ENCODE measurements around the gene PIP5KL1. TPM values are rescaled to one million over a fixed set of nuclear protein-coding genes. Genes with fewer than 3 reads are reported as not detected.
A peak's percentile ranks its signal among the peaks of the same experiment; 100 is the strongest.

The PIP5KL1 gene
- total RNA-seq, 1 experiment from 2014 or later = 16.8 TPM

DNA sequence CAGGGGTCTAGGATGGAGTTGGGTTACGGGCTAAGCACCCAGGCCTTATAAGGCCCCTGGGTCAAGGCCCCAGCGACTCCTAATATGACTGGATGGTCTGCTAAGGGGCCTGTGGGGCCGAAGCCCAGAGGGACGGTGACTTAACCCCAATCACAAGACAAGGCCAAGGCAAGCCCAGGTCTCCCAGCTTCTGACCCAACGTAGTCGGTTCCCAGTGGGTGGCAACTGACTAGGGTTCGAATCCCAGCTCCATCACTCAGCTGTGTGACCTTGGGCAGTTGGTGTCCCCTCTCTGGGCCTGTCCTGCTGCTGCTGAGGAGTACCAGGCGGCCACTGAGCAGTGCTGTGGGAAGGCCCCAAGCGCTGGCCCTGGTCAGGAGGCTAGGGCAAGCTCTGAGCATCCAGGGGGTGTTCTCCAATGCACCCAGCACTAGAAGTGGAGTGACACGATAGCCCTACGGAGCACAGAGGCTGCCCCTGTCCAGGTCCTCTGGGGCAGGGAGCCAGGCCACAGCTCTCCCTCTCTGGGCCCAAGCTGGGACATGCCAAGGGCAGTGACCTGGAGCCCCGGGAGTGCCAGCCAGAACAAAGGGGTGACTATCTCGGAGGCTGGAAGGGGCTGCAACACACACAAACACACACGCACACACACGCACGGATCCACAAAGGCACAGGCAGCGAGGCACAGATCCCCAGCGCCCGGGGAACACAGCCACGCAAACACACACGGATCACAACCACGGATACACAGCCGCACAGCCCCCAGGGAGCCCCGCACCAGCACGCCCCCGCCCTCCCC is 53.6 kb downstream of the PIP5KL1 start:
- POLR2A ChIA-PET = no interaction called here
- CTCF ChIA-PET = interaction anchor here (0.7 to 3.0 kb wide), 5 partner anchors 8 to 142 kb away, joined by 3 to 17 read pairs (median 11); partner anchors contain the start of genes ENG and TOR2A
- H3K4me3 Mint-ChIP-seq = peak overlapping the region; percentile 74
- H3K36me3 Mint-ChIP-seq = no peaks in the 10 kb centered on the region
- ATAC-seq (peak; percentile 17), DNase-seq (ENCODE audit: low spot score) (no peak)
- H3K27me3 Mint-ChIP-seq (ENCODE audit: low read depth) = no peaks in the 10 kb centered on the region
- H3K27ac Mint-ChIP-seq = no peak overlapping the region
- H3K9me3 Mint-ChIP-seq = no peaks in the 10 kb centered on the region
- H3K4me1 Mint-ChIP-seq = peaks cover 8% of the 10 kb centered on the region
- TF ChIP-seq ZNF317 (CRISPR knock-in tag; IDR thresholded peaks at IDR 0.05; ENCODE audit: borderline replicate concordance, low read depth) (no peak), SOX15 (CRISPR knock-in tag; IDR thresholded peaks at IDR 0.05) (no peak), ZNF416 (CRISPR knock-in tag; IDR thresholded peaks at IDR 0.05) (no peak), ATF1 (CRISPR knock-in tag; IDR thresholded peaks at IDR 0.05) (no peak), NR1H2 (CRISPR knock-in tag; IDR thresholded peaks at IDR 0.05) (no peak), FOXP1 (CRISPR knock-in tag; IDR thresholded peaks at IDR 0.05; ENCODE audit: borderline replicate concordance) (no peak), TCF7 (CRISPR knock-in tag; IDR thresholded peaks at IDR 0.05; ENCODE audit: low read depth) (no peak)
- TF ChIP-seq, protein P1, sequence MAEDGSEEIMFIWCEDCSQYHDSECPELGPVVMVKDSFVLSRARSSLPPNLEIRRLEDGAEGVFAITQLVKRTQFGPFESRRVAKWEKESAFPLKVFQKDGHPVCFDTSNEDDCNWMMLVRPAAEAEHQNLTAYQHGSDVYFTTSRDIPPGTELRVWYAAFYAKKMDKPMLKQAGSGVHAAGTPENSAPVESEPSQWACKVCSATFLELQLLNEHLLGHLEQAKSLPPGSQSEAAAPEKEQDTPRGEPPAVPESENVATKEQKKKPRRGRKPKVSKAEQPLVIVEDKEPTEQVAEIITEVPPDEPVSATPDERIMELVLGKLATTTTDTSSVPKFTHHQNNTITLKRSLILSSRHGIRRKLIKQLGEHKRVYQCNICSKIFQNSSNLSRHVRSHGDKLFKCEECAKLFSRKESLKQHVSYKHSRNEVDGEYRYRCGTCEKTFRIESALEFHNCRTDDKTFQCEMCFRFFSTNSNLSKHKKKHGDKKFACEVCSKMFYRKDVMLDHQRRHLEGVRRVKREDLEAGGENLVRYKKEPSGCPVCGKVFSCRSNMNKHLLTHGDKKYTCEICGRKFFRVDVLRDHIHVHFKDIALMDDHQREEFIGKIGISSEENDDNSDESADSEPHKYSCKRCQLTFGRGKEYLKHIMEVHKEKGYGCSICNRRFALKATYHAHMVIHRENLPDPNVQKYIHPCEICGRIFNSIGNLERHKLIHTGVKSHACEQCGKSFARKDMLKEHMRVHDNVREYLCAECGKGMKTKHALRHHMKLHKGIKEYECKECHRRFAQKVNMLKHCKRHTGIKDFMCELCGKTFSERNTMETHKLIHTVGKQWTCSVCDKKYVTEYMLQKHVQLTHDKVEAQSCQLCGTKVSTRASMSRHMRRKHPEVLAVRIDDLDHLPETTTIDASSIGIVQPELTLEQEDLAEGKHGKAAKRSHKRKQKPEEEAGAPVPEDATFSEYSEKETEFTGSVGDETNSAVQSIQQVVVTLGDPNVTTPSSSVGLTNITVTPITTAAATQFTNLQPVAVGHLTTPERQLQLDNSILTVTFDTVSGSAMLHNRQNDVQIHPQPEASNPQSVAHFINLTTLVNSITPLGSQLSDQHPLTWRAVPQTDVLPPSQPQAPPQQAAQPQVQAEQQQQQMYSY (CRISPR knock-in tag; IDR thresholded peaks at IDR 0.05) = no peak
- TF ChIP-seq, protein P2, sequence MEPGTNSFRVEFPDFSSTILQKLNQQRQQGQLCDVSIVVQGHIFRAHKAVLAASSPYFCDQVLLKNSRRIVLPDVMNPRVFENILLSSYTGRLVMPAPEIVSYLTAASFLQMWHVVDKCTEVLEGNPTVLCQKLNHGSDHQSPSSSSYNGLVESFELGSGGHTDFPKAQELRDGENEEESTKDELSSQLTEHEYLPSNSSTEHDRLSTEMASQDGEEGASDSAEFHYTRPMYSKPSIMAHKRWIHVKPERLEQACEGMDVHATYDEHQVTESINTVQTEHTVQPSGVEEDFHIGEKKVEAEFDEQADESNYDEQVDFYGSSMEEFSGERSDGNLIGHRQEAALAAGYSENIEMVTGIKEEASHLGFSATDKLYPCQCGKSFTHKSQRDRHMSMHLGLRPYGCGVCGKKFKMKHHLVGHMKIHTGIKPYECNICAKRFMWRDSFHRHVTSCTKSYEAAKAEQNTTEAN (CRISPR knock-in tag; IDR thresholded peaks at IDR 0.05) = no peak
- TF ChIP-seq, protein P3, sequence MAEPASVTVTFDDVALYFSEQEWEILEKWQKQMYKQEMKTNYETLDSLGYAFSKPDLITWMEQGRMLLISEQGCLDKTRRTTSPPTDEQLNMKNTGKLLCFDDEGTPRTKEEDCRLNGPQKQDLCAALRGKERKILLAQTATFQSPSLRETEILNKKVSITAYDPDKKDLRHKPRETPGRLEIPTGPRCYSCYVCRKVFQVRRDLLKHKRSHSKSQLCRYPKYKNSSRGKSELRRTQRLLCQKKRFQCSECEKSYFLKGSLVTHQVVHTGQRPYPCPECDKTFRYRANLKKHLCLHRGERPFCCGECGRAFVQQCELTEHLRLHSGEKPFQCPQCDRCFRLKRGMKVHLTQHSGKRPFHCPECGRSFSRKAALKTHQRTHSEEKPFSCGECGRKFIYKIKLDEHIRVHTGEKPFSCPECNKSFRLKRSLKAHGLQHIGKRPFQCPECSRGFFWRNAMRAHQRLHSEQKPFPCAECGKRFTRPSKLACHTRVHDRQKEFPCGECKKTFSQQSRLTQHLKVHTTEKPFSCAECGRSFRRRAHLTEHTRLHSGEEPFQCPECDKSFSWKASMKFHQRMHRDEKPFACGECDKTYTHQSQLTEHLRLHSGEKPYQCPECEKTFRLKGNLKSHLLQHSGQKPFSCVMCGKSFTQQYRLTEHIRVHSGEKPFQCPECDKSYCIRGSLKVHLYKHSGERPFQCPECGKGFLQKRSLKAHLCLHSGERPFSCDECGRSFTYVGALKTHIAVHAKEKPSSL (CRISPR knock-in tag; conservative IDR thresholded peaks at IDR 0.05) = no peak
- TF ChIP-seq, protein P4, sequence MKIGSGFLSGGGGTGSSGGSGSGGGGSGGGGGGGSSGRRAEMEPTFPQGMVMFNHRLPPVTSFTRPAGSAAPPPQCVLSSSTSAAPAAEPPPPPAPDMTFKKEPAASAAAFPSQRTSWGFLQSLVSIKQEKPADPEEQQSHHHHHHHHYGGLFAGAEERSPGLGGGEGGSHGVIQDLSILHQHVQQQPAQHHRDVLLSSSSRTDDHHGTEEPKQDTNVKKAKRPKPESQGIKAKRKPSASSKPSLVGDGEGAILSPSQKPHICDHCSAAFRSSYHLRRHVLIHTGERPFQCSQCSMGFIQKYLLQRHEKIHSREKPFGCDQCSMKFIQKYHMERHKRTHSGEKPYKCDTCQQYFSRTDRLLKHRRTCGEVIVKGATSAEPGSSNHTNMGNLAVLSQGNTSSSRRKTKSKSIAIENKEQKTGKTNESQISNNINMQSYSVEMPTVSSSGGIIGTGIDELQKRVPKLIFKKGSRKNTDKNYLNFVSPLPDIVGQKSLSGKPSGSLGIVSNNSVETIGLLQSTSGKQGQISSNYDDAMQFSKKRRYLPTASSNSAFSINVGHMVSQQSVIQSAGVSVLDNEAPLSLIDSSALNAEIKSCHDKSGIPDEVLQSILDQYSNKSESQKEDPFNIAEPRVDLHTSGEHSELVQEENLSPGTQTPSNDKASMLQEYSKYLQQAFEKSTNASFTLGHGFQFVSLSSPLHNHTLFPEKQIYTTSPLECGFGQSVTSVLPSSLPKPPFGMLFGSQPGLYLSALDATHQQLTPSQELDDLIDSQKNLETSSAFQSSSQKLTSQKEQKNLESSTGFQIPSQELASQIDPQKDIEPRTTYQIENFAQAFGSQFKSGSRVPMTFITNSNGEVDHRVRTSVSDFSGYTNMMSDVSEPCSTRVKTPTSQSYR (CRISPR knock-in tag; IDR thresholded peaks at IDR 0.05) = no peak
- TF ChIP-seq, protein P5, sequence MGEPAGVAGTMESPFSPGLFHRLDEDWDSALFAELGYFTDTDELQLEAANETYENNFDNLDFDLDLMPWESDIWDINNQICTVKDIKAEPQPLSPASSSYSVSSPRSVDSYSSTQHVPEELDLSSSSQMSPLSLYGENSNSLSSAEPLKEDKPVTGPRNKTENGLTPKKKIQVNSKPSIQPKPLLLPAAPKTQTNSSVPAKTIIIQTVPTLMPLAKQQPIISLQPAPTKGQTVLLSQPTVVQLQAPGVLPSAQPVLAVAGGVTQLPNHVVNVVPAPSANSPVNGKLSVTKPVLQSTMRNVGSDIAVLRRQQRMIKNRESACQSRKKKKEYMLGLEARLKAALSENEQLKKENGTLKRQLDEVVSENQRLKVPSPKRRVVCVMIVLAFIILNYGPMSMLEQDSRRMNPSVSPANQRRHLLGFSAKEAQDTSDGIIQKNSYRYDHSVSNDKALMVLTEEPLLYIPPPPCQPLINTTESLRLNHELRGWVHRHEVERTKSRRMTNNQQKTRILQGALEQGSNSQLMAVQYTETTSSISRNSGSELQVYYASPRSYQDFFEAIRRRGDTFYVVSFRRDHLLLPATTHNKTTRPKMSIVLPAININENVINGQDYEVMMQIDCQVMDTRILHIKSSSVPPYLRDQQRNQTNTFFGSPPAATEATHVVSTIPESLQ (CRISPR knock-in tag; IDR thresholded peaks at IDR 0.05) = no peak
